ENCODE data around the gene HARS1.

DNA sequence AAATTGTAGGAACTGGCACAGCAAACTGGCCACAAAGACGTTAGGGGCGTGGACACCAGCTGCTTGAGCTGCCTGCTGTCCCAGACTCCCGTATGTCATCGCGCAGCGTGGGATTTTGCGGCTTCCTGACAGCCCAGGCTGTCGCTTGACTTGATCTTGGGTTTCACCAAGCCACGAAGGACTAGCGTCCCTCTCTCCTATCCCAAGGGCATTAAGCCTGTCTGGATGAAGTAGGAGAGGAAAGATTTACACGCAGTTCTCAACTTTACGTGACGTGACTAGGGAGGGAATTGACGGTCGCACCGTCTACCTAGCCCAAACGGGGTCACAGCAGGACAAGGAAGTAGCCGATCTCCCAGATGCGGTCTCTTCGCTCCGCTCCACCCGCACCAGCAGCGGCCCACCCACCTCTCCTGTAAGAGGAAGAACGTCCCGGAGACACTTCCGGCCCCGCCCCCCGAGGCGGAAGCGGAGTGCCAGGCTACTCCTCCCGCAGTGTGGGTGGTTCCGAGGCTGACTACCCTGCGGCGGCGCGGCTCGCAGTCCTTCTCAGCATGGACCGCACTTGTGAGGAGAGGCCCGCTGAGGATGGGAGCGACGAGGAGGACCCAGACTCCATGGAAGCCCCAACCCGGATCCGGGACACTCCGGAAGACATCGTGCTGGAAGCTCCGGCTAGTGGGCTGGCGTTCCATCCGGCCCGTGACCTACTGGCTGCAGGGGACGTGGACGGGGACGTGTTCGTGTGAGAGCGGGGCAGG lies 26.6 kb downstream of the HARS1 start, which contains the start of gene WDR55:
- TF ChIP-seq, protein P1, sequence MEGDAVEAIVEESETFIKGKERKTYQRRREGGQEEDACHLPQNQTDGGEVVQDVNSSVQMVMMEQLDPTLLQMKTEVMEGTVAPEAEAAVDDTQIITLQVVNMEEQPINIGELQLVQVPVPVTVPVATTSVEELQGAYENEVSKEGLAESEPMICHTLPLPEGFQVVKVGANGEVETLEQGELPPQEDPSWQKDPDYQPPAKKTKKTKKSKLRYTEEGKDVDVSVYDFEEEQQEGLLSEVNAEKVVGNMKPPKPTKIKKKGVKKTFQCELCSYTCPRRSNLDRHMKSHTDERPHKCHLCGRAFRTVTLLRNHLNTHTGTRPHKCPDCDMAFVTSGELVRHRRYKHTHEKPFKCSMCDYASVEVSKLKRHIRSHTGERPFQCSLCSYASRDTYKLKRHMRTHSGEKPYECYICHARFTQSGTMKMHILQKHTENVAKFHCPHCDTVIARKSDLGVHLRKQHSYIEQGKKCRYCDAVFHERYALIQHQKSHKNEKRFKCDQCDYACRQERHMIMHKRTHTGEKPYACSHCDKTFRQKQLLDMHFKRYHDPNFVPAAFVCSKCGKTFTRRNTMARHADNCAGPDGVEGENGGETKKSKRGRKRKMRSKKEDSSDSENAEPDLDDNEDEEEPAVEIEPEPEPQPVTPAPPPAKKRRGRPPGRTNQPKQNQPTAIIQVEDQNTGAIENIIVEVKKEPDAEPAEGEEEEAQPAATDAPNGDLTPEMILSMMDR (IDR thresholded peaks at IDR 0.05): no peak
- TF ChIP-seq EP300 (IDR thresholded peaks at IDR 0.05) (no peak), POLR2AphosphoS5 (IDR thresholded peaks at IDR 0.05) (peak; percentile 7 to 74 (median 61)), POLR2A (IDR thresholded peaks at IDR 0.05) (peak in 1 of 2 donors; percentile 50)
